GM19328 (cell line): ENCODE data around the gene CCL2.

Experiments used
- ATAC-seq: cut with Tn5 transposase; IDR thresholded peaks from one replicate; pipeline ENCODE4 v1.9.1; 2021; ENCODE audit warnings: mild to moderate bottlenecking, moderate library complexity; ENCODE audit not compliant: unreplicated experiment

The CCL2 gene

DNA sequence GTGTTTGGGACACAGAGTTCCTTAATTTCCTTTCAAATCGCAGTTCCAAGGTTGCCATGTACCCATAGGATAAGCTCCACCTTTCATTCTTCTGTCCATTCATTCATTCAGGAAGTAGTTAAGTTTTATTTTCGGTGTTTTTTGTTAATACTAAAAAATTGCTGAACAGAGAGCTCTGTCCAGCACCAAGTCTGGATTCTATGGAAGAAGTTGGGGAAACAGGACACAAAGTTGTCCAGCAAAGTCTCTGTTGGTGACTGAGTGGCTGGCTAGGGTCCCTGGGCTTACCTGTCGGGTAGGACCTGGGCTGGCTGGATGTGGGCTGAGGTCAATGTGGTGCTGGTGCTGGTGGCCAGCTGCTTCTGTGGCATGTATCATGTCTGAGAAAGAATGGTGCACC, 17.6 kb upstream of the CCL2 start:
- no peak for ATAC-seq

DNA sequence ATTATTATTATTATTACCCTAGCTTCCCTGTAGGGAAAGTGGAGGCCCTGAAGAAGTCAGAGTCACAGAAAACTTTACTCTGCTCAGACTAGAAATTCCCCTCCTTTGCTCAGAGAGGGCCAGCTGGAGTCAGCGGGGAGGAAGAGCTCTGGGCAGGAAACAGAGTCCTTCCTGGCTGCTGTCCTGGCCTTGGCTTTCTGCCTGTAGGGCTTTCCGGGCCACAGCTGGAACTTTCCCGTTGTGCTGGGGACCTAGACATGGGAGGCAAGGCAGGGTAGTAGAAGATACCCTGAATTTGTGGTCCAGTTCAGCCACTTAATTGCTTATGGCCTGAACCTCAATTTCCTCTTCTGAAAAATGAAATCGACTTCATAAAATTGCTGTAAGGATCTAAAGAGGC, 14.0 kb upstream of the CCL2 start:
- ATAC-seq: no peak

DNA sequence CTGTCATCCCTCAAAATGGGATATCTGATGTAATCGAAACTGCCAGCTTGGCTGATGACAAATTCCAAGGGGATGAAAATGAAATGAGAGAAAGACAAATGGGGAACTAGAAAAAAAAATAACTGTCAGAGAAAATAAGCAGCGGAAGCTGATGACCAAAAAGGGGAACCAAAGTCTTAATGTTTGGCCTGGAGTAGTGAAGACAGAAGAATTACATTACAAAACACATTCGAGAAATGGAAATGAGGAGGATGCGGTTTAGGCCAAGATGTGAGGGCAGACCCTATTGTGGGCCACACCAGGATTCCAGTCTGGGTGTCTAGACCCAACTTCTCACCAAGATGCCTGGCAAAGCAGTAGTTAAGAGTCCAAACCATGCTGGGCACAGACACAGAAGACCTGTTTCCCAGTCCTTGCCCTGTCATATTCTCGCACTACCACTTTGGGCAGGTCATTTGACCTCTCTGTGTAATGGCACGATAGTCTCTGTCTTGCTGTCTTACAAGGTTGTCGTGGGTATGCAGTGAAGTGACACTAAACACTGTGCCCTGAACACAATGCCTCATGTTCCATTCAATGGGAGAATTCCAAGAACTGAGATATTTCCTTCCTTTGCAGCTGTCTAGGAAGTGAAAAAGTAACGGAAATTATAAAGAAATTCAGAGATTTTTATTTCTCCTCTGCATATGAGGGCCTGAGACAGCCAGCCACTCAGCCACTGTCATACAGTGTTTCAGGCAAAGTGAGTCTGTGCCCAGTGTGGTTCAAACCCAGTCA, 12.3 kb upstream of the CCL2 start:
- no peak for ATAC-seq

DNA sequence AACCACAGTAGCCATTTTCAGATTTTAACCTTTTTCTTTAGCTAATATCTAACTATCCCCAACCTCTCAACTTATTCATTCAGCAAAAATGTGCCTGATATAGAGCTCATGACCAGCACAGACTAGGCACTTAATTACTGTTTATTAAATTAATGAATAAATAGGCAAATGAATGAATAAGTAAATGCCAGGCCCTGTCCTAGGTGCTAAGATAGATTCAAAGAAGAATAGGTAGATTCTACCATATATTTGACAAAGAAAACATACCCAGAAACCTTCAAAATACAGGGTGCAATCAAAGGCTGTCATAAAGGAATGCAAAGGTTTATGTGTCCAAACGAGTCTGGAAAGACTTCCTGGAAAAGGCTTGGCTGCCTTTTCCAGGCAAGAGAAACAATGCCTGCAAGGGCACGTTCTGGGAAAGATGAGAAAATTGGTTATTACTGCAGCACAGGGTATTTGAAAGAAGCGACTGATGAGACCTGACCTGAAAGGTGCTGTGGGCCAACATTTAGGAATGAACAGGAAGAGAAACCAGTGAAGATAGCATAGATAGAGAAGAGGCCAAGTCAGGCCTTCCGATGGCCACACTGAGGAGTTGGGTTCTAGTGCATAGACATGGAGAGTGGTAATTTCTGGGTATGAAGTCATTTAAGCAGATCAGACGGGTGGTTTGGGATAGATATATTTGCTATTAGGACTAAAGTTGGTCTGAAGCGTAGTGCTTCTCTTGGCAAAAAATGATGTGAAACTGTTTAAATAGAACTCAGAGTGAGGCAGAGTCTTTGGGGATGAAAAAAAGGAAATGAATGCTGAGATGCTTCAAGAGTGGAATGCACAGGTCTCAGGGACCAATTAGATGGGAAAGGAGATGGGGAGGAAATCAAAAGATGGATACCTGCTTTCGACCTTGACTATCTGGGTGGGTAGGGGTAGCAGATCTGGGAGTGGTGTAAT, 11.4 kb upstream of the CCL2 start:
- ATAC-seq: no peak

DNA sequence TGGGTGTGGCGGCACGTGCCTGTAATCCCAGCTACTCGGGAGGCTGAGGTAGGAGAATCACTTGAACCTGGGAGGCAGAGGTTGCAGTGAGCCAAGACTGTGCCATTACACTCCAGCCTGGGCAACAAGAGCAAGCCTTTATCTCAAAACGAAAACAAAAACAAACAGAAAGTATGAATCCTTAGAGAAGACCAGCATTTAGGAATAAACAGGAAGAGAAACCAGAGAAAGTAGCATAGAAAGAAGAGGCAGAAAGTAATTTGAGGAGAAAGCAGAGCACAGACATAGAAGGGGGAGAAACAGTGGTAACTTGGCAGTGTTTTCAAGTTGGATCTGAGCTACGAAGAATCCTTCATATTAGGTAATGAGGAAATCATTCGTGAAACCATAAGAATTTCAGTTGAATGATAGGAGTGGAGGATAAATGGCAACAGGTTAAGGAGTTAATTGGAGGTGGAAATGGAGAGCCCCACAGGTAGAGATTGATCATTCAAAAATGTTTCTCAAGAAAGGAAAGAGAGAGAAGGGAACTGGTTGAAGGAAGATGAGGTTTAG, 9.7 kb upstream of the CCL2 start:
- no peak for ATAC-seq

DNA sequence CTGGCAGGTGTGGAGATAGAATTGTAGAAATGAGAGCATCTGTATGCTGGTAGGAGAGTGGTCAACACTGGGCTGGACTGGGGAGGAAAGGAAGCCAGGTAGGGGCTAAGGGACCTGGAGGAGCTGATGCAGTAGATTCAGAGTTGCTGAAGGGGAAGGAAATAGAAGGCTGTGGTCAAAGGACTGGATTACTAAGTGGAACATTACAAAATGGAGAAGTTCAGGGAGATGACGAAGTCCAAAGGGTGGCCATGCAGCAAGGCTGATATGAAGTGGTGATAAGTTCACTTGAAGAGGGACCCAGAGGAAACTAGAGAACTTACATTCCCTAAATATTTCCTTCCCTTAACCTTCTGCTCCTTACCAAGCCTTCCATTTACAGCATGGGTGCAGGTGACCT, 8.6 kb upstream of the CCL2 start:
- ATAC-seq: no peak

DNA sequence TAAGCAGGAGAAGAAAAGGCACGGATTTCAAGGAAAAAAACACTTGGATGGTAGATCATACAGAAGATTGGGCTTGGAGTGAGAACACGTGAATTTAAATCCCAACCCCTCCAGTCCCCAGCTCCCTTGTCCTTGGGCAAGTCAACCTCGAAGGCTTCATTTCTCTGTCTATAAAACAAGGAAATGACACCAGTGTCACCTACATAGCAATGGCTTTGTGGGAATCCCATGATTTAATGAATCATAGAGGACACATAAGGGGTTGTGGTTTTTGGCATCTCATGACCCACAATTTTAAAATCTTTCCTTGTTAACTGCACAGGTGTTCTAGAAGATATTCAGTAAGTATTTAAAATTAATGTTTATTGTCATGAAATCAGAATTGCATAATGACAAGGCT, 8.2 kb upstream of the CCL2 start:
- no peak for ATAC-seq

DNA sequence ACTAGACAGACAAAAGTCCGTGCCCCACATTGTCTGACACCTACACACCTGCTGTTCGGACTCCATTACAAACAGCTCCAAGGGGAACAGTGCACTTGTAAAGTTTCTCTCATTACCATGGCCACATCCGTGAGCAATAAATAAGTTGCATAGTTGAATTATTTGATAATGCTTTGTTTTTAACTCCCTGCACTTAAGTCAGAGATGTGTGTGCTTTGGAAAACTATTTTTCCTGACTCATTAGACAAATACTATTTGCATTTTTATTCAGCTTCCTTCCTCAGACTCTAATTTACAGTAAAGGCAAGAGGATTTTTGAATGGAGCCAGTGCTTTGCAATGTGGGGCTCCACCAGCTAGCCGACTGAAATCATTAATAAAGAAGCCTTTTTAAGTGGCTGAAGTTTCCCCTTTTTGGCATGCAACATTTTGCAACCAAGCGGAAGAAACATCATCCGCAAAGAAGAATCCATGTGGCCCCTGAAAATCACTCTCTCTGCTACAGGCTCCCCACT, 6.5 kb upstream of the CCL2 start:
- no peak for ATAC-seq

DNA sequence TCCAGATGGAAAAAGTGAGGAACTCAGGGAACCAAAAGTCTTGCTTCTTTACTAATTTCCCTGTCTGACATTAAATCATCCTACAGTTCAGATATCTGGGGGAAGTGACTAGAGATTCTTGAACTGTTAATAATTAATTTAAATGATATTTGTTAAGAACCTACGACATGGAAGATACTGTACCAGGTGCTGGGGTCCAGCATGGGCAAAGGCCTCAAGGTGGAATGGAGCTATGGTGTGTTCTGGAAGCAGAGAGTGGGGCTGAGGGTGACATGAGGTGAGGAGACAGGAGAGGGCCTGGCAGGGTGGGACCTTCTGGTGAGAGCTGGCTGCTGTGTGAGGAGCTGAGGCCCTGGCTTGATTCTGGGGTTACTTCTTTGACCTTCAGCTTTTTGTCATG, 6.0 kb upstream of the CCL2 start:
- ATAC-seq: no peak

DNA sequence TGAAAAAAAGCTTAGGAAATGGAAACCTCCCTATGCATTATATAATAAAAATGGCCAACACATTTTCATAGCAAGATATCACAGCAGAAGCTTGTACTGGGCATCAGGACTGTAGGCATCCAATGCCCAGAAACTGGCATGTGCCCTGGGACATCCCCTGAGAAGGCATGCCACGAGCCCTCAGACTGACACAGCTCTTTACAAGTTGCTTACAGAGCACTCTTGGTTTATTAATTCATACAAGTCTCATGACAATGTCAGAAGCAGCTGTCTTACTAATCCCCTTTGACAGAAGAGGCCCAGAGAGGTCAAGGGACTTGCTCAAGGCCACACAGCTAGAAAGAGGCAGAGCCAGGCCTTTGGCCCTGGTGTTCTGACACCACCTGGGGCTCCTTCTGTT, 5.6 kb upstream of the CCL2 start:
- no peak for ATAC-seq

DNA sequence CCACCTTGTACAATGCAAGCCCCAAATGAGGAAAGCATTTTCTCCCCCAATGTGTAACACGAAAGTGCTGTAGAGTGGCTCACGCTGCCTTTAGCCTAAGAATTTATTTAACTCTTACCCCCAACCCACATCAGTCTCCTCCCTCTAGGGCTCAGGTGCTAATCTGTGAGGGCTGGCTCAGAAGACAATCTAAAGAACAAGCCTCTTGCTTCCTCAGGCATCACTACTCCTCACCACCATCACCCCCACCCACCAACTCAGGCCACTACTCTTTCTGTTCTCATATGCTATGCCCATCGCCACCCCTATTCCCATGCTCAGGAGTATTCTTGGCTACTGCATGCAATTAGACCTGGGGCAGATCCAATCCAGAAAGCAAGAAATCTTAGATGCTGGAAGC, 3.9 kb upstream of the CCL2 start:
- ATAC-seq: no peak

DNA sequence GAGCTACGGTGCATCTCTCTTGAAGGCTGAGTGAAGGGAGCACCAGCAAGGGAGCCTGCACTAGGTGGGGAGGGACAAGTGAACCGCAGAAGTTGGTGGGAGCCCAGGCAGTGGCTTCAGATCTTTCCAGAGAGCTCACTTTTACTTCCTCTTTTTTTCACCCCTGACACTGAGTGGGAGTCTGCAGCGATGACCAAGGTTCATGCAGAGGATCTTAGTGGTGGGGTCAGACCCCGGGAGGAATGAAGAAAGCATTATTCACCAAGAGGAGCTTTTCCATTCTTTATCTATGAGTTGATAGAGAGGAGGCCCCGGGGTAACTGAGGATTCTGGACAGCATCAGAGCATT, 3.0 kb upstream of the CCL2 start:
- ATAC-seq: no peak

DNA sequence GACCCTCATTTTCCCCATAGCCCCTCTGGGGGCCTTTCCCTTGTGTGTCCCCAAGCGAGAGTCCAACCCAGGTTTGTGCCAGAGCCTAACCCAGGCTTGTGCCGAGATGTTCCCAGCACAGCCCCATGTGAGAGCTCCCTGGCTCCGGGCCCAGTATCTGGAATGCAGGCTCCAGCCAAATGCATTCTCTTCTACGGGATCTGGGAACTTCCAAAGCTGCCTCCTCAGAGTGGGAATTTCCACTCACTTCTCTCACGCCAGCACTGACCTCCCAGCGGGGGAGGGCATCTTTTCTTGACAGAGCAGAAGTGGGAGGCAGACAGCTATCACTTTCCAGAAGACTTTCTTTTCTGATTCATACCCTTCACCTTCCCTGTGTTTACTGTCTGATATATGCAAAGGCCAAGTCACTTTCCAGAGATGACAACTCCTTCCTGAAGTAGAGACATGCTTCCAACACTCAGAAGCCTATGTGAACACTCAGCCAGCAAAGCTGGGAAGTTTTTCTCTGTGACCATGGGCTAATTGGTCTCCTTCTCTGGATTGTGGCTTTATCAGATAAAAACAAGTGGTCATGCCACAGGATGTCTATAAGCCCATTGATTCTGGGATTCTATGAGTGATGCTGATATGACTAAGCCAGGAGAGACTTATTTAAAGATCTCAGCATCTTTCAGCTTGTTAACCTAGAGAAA, 2.5 kb upstream of the CCL2 start:
- ATAC-seq: no peak

DNA sequence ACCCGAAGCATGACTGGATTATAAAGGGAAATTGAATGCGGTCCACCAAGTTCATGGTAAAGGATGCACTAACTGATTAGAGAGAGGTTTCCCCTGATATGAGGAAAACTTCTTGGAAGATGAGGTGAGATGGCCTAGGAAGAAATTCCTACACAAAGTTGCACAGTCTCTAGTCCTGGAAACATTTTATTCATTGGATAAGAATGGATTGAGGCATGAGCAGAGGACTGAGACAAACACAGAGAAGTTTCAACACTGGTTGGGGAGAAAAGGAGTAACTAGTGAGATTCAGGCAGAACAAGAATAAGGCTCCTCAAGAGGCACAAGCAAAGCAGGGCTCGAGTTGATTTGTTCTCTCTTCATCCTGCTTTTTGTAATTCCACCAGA, 2.0 kb upstream of the CCL2 start:
- no peak for ATAC-seq

DNA sequence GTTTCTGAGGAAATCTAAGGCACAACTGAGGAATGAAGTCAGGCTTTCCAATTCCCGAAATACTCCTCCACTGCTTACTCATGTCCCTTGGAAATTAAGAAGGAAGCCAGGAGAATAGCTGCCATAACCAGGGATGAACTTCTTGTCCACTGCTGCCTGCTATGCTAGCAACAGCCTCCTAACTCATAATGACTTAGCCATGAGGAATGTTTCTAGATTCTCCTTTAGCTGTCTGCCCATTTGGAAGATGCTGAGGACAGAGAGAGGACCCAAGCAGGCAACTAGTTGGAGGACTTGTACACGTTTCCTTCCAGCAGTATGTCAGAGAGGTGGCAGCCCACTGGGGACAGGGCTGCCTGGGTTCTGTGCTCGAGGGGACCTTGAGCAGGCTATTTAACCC, 939 bp upstream of the CCL2 start:
- no peak for ATAC-seq

DNA sequence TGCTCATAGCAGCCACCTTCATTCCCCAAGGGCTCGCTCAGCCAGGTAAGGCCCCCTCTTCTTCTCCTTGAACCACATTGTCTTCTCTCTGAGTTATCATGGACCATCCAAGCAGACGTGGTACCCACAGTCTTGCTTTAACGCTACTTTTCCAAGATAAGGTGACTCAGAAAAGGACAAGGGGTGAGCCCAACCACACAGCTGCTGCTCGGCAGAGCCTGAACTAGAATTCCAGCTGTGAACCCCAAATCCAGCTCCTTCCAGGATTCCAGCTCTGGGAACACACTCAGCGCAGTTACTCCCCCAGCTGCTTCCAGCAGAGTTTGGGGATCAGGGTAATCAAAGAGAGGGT, 272 bp downstream of the CCL2 start:
- ATAC-seq: no peak

DNA sequence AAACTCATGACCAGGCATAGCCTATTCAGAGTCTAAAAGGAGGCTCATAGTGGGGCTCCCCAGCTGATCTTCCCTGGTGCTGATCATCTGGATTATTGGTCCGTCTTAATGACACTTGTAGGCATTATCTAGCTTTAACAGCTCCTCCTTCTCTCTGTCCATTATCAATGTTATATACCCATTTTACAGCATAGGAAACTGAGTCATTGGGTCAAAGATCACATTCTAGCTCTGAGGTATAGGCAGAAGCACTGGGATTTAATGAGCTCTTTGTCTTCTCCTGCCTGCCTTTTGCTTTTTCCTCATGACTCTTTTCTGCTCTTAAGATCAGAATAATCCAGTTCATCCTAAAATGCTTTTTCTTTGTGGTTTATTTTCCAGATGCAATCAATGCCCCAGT, 756 bp downstream of the CCL2 start:
- ATAC-seq: no peak

DNA sequence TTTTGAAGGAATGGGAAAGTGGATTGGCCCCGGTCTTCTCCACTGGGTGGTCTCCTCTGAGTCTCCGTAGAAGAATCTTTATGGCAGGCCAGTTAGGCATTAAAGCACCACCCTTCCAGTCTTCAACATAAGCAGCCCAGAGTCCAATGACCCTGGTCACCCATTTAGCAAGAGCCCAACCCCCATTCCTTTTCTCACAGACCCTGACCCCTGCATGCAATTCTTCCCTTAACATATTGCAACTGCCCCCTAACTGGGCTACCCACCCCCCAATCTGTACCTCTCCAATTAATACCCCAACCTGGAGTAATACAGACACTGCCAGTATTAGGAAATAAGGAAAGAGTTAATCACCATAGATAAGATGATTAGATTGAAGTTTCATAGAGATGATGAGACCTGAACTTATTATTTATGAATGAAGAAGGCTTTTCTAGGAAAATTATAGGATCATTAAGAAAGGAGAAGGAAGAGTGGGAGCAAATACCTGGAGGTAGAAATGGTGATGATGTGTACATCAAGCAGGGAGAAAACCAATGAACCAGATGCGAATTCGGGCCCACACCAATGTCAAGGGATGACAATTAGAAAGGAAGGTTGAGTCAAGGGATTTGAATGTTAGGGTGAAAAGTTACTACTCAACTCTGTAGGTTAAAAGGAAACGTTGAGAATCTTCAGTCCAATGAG, 2.4 kb downstream of the CCL2 start:
- ATAC-seq: no peak

DNA sequence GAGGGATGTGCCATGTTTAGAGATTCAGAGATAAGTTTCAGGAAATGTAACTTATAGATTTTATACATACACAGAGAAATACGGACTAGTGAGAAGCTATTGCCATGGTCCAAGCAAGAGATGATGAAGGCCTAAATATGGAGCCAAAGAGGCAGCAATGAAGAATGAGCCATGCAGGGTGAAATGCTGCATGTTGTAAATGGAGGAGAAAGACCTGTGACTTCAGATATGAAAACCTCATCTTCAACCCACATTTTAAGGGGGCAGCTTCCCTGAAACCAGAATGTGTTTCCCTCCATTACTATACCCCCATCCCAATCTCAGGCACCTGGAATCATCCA, 2.9 kb downstream of the CCL2 start:
- ATAC-seq: no peak

DNA sequence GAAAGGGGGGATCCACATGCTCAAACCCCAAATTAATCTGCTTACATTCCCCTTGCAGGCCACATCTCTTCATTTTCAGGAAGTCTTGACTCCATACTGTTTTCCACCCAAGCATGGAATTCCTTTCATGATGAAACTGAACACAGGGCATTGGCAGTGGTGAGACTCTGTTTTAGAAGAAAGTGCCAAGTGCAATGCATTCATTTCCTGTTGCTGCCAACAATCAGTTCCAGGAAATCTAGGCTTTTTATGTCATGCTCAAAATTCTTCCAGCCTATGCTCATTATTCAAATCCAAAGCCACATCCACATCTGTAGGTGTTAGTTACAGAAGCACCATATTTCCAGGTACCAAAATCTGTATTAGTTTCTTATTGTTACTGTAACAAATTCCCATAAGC, 4.1 kb downstream of the CCL2 start:
- ATAC-seq: no peak

DNA sequence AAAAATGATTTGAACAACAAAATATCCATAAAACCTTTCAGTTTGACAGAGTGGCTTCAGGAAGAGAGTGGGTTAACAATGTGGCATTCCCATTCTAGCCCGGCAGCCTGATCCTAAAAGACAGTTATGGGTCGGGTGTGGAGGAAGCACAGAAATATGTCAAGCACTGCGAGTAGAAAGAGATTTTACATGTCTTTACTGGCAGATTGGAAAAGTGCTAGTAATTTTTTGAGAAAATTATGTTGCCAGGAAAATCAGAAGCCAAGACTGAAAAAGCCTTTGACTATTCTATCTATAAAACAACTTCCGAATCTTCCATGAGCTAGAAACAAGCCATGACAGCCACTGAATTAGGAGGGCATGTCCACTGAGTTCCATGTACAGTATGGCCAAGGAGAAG, 5.8 kb downstream of the CCL2 start:
- ATAC-seq: no peak
